Suppressor macrophage treated with lipopolysaccharide for 4 hours (primary cell): ENCODE data around the gene ZNF888.
"Not testable (repeated sequence)": the region's sequence is repeated elsewhere in the genome, so short reads cannot be mapped to it uniquely, and the experiment has no call there.

Source experiments
- DNase-seq: peaks from one replicate; pipeline ENCODE4 v3.0.0-alpha.2; 2020

The ZNF888 gene

DNA sequence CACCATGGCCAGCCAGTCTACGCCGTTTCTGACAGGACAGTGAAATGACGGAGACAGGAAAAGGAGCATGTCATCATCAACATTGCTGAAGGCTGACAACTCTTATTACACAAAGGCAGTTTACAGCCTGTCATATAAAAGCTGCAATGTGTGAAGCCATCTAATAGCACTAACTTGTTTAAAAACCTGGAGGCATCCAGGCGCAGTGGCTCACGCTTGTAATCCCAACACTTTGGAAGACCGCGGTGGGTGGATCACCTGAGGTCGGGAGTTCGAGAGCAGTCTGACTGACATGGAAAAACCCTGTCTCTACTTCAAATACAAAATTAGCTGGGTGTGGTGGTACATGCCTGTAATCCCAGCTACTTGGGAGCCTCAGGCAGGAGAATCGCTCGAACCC, 55.2 kb downstream of the ZNF888 start:
- DNase-seq: not testable (repeated sequence)

DNA sequence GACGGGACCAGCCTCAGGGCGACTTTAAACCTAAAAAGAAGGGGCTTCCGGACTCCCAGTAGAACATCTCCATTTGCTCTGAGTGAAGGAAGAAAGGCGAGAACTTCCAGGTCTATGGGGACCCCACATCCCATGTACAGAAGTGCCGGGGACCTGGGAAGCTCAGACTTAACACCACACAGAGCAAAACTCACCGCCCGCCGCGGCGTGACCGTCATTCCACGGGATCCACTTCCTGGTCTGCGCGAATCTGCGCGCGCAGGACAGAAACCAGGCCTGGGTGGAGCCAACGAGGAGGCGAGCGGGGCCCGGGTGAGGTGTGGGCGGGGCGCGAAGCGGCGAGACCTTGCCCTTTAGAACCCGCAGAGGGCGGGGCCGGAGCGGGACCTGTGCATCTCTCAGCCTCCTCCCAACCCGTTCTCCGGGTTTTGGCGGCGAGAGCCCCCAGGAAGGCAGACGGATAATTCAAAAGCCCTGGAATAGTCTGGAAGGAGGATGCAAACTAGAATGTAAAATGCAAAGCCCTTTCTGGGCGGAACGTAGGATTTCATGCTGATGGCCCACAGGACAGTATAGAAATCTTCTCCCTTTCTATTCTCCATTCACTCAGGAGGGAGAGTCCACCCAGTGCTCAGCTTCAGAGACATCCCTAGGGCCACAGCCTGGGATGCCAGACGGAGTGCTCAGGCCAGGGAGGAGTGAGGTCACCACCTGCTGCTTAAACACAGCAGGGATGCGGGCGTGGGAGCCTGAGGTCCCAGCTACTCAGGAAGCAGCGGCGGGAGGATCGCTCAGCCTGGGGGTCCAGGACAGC, 65.6 kb downstream of the ZNF888 start, which contains the start of gene ZNF468:
Gene ZNF468 (minus strand): TSS at position 242 of the 814 bp plus-strand sequence. CDS start 3,347 bp downstream, outside the sequence.
- DNase-seq: peak; percentile 78

GRCh38 chr19:52856540-52857377, 66.5 kb downstream of the ZNF888 start:
- DNase-seq: peak; percentile 2
